ENCODE measurements around the gene SLC16A10. TPM values are rescaled to one million over a fixed set of nuclear protein-coding genes. Genes with fewer than 3 reads are reported as not detected.
"Not testable (repeated sequence)": the region's sequence is repeated elsewhere in the genome, so short reads cannot be mapped to it uniquely, and the experiment has no call there.

The SLC16A10 gene
- polyA plus RNA-seq, 3 donors, result 24.4 to 29.9 (median 25.0) TPM

- DNase-seq (ENCODE audit: low read depth in 3 of 3, low spot score in 2 of 3), result no peak
Observed at GRCh38 chr6:111076024-111076695, 11.1 kb upstream of the SLC16A10 start.

DNA sequence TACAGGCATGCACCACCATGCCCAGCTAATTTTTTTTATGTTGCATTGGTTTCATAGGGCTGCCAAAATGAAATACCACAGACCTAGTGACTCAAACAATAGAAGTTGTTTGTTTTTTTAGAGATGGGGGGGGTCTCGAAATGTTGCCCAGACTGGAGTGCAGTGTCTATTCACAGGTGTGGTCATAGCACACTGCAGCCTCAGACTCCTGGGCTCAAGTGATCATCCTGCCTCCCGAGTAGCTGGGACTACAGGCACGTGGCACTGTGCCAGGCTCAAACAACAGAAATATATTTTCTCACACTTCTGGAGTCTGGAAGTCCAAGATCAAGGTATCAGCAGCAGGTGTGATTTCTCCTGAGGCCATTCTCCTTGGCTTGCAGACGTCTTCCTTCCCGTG, 6.6 kb upstream of the SLC16A10 start:
- no peak for DNase-seq (ENCODE audit: low read depth in 3 of 3, low spot score in 2 of 3)

GRCh38 chr6:111086685-111087084, 618 bp upstream of the SLC16A10 start:
- no peak for DNase-seq (ENCODE audit: low read depth in 3 of 3, low spot score in 2 of 3)

DNA sequence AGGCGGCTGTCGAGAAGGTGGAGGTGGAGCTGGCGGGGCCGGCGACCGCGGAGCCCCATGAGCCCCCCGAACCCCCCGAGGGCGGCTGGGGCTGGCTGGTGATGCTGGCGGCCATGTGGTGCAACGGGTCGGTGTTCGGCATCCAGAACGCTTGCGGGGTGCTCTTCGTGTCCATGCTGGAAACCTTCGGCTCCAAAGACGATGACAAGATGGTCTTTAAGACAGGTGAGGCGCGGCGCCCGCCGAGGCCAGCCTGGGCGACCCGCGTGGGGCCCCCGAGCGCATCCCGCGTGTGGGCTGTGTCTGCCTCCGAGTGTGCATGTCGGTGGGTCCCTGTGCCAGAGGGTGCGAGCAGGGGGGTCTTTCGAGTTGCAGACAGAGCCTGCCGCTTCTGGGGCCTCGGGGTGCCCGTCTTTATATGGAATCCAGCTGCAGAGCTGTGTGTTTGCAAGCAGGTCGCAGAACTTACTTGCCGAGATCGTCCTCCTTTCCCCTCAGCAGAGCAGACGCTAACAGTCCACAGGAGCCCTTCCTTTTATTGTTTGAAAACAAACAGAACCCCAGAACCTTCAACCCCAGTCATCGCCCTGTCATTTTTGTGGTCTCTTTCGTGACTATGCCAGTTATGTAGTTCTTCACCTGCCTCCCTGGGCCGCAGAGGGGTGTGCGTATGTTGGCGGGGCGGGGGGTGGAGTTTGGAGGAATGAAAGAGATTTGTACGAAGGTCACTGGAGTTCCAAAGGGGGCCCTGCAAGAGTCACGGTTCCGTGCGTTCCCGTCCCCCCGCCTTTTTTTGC, 766 bp downstream of the SLC16A10 start:
- DNase-seq (ENCODE audit: low read depth in 3 of 3, low spot score in 2 of 3), result no peak

GRCh38 chr6:111088668-111089003, 1.3 kb downstream of the SLC16A10 start:
- DNase-seq (ENCODE audit: low read depth in 3 of 3, low spot score in 2 of 3), result no peak

DNA sequence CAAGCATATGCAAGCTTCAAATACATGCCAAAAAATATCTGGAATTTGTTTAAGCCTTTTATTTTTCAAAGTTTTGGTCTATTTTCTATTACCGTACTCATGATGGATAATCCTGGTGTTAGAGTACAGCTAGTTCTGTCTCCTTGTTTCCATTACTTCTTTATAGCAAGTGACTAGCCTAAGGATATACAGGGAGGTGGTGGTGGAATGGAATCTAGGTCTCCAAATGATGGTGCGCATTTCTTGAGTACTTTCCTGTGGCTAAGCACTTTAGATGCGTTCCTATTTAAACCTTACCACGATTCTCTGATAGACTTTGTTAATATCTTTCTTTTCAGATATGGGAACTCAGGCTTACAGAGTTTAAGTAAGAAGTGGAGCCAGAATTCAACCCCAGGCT, 3.5 kb downstream of the SLC16A10 start:
- no peak for DNase-seq (ENCODE audit: low read depth in 3 of 3, low spot score in 2 of 3)

GRCh38 chr6:111091987-111092386, 4.7 kb downstream of the SLC16A10 start:
- DNase-seq (ENCODE audit: low read depth in 3 of 3, low spot score in 2 of 3), result no peak

- DNase-seq (ENCODE audit: low read depth in 3 of 3, low spot score in 2 of 3), result not testable (repeated sequence)
Observed at GRCh38 chr6:111095488-111095887, 8.2 kb downstream of the SLC16A10 start.

GRCh38 chr6:111096246-111096645, 8.9 kb downstream of the SLC16A10 start:
- DNase-seq (ENCODE audit: low read depth in 3 of 3, low spot score in 2 of 3), result no peak

- no peak for DNase-seq (ENCODE audit: low read depth in 3 of 3, low spot score in 2 of 3)
Observed at GRCh38 chr6:111098597-111098996, 11.3 kb downstream of the SLC16A10 start.

DNA sequence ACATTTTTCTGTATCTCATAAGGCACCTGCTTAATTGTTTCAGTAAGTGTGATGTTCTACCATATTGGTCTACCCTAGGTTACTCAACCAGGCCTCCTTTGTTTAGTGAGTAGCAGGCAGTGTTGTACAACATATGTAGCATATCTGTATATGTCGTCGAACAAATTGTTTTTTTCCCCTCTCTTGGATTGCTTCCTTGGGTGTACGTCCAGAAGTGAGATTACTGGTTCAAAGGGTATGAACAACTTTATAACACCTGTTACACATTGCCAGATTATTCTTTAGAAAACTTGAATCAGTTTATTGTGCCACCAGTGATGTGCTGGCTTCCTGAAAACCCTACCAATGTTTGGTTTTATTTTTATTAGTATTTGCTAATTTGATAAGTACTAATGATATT, 14.7 kb downstream of the SLC16A10 start:
- DNase-seq (ENCODE audit: low read depth in 3 of 3, low spot score in 2 of 3), result no peak

DNA sequence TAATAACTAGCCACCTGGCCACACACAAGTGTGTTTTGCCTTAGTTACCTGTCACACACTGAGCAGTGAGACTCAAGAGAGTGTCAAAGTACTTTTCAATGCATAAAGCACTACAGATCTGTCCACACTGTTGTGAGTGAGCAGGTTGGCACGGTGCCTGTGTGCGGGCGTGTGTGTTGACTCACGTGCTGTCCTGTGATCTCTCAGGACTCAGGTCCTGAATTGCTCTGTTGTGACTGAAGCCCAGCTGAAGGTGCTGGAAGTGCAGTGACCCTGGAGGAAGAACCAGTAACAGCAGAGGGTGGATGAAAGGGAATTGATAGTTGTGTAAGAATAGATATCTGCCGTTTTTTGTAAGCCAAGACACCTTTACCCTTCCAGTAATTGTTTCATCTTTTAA, 18.3 kb downstream of the SLC16A10 start:
- DNase-seq (ENCODE audit: low read depth in 3 of 3, low spot score in 2 of 3), result no peak

- DNase-seq (ENCODE audit: low read depth in 3 of 3, low spot score in 2 of 3), result no peak
Observed at GRCh38 chr6:111107589-111107988, 20.3 kb downstream of the SLC16A10 start.

DNA sequence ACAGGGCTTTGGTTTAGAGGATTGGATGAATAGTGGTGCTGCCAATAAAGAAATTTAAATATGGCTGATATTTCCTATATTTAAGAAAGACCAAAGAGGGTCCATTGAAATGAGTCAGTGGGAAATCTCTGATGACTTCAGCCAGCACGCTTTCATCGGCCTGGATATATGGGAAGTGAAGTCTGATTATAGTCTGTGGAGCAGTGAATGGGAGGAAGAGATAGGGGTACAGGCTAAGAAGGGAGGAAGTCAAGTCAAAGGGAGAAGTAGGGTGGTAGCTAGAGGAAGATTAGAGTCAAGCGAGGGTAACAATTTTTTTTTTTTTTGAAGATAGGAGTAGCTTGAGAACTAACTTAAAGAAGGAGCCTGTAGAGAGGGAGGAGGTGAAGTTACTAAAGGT, 22.7 kb downstream of the SLC16A10 start:
- DNase-seq (ENCODE audit: low read depth in 3 of 3, low spot score in 2 of 3), result no peak

DNA sequence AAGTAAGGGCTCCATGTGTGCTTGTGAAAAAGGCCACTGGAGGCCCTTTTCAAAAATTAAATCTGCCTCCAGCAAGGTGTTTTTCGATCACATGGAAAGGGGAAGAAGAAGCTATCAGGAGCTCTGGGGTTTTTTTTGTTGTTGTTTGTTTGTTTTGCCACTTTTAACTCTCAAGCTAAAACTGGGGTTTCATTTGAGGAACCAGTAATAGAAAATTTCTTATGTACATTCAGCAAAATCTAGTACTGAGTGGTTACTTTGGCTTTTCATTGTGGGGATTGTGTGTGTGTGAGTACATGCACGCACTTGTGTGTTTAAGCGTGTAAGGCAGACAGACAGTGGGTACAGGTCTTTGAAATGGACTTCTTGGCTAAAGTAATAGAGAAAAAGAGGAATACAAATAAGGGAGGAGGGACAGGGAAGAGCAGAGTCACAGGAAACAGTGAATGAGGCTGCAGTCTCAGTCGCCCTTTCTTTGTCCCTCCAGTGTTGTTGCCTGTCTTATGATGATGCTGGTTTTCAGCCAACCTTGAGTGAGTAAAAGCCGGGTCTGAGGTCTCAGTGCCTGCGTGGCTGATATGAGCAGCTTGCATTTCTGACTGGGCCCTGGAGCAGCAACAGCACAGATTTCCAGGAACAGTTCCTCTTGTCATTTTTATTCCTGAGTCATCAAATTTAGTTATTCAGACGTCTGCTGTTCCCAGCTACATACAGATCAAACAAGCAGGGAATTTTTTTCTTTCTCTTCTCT, 26.2 kb downstream of the SLC16A10 start:
- DNase-seq (ENCODE audit: low read depth in 3 of 3, low spot score in 2 of 3), result no peak

DNA sequence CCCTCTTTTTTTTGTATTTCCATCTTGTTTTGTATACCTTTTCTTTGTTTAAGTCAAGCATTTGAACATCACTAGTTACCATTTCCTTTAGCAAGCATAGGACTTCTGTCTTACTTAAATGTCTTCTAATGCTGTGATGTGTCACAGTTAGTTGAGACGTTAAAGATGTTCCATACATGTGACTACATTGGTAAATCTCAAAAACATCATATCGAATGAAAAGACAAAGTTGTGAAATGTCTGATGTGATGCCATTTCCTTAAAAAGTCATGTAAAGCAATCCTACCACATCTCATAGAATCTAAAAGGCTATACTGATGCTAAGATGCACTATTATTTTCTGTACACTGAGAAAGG, 26.8 kb downstream of the SLC16A10 start:
- DNase-seq (ENCODE audit: low read depth in 3 of 3, low spot score in 2 of 3), result no peak

DNA sequence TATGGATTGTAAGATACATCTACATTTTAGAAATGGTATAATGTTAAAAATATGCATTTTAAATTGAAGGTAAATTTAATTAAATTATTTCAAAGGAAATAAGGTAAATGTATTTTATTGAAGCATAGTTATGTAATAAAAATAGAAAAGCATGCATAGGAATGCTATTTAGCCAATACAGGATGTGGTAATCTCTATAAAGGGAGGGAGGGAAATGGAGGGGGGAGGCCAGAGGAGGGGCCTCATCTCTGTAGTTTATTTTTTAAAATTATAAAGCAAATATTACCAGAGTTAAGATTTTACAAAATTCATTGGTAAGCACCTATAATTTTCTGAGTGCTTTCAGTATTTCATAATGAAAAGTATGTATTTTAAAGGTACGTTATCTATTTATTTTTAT, 27.2 kb downstream of the SLC16A10 start:
- DNase-seq (ENCODE audit: low read depth in 3 of 3, low spot score in 2 of 3), result no peak

DNA sequence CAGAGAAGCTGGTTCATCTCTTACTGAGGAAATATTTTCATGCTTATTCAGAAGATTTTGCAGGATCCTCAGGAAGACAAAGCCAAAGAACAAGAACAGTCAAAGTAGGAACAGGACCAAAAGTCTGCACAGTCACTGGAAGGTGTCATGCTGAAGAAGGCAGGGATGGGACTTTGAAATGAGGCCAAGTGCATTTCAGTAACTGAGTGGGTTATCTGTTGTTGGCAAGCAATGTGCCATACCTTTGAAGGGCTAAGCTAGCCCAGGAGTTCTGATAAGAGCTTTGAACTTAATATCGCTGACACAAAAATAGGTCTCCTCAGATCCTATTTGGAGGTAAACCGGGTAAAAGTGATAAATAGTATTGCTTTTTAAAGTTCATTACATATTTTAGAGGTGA, 31.5 kb downstream of the SLC16A10 start:
- DNase-seq (ENCODE audit: low read depth in 3 of 3, low spot score in 2 of 3), result no peak

DNA sequence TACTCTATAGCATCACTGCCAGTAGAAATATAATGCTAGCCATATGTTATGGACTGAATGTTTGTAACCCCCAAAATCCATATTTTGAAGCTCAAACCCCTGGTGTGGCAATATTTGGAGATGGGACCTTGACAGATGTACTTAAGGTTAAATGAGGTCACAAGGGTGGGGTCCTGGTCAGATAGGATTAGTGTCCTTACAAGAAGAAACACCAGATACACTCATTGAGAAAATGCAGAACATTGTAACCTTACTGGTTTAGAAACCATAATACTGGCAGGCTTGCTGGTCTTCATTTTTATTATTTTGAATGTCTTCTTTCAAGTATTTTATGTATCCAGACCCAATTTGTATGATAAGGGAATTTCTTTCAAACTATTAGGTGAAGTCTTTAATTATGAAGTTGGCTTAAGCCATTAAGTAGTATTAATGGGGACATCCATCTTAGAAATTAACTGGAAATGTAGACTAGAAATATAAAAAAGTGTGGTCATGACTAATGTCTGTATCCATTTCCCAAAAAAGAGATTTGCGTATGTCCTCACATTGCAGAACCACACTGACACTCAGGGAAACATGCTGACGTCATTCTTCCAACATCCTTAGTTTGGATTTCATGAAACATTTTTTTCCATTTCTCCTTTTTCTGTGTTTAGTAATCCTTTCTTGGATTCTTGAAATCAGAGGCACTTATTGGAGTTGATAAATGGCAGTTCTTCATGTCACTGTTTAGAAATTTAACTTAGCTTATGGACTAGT, 32.4 kb downstream of the SLC16A10 start:
- DNase-seq (ENCODE audit: low read depth in 3 of 3, low spot score in 2 of 3), result no peak

- DNase-seq (ENCODE audit: low read depth in 3 of 3, low spot score in 2 of 3), result no peak
Observed at GRCh38 chr6:111121789-111122350, 34.6 kb downstream of the SLC16A10 start.

Data from right renal cortex interstitium (tissue), 3 donors.